HG02759 (cell line): Measurements from ENCODE around the gene LLGL1.

ENCODE experiments used
- ATAC-seq: cut with Tn5 transposase; IDR thresholded peaks from one replicate; pipeline ENCODE4 v1.9.1; 2021; ENCODE audit warnings: mild to moderate bottlenecking, moderate library complexity; ENCODE audit not compliant: unreplicated experiment

LLGL1 gene

DNA sequence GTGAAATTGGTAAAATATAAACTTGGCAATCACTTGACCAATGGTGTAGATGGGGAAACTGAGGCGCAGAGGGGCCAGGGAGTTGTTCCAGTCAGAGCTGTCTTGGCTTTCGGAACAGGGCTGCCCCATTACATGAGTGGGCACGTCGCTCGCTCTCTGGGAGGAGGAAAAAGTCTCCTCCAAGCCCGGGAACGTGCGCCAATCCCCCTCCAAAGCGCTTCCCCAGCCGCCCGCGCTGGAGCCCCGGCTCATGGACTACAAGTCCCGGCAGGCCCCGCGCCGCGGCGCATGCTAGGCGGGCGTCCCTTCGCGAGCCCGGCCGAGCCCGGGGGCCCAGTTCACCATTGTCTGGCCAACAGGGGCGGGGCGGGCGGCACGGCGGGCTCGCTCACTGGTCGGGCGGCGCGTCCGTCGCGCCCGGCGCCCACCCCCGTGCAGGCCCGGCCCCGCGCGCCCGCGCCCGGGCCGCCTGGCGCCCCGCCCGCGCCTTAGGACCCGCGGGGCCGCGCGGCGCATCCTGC is at the start of gene LLGL1:
TSS of gene LLGL1 (plus strand) at position 515 of the 521 bp plus-strand sequence. CDS start 48 bp downstream, outside the sequence.
- ATAC-seq: peak; percentile 97

DNA sequence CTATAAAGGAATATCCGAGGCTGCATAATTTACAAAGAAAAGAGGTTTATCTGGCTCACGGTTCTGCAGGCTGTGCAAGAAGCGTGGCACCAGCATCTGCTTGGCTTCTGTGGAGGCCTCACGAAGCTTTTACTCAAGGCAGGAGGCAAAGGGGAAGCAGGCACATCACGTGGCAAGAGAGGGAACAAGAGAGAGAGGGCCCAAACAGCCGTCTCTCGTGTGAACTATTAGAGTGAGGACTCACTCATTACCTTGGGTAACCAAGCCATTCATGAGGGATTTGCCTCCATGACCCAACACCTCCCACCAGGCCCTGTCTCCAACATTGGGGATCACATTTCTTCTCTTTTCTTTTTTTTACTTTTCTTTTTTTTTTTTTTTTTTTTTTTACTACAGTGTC is 49.3 kb upstream of the LLGL1 start:
- no peak for ATAC-seq

DNA sequence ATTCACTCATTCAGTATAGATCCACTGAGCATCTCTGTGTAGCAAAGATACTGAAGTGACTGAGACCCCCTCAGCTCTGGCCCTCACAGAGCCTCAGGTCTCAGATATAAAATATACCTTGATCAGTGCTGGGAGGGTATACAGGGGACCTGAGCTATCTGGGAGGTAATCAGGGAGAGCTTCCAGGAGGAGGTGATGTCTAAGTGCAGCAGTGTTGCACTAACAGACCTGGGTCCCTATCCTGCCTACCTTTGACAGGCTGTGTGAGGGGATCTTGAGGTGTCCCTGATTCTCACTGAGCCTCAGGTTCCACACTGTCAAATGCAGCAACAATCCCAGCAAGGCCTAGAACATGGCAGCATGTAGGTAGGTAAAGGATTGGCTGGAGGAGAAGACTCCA is 48.3 kb upstream of the LLGL1 start:
- ATAC-seq: no peak

DNA sequence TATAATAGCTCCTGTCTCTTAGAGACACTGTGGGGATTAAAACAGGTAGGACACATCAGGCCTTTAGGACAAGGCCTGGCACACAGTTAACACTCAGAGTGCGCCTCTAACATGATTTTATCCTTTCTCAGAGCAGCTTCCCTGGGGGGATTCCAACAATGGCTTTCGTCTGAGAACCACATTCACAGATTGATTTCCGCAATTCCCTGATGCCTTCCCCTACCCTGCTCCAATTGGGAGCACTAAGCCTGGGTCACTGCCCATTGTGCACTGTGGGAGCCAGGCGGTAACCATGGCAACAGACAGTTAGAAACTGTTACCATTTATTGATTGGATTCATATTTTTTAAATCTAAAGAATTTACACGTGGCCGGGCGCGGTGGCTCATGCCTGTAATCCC is 47.7 kb upstream of the LLGL1 start:
- ATAC-seq: no peak

DNA sequence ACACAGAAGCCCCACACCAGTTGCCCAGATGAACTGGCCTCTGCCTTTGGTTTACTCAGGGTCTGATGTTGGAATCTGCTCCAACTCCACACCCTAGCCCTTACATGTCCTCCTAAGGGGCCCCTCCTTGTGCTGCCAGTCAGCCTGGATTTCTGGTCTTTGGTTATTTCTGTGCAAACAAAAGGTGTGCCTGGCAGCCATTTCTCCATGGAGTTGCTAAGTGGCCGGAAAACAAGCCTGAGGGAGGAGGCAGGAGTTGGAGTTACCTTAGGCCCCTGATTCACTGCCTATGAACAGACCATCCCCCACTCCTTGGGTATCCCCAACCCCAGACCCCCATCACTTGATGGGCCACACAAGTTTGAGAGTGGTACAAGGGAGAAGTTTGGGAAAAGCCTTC is 46.2 kb upstream of the LLGL1 start:
- ATAC-seq: no peak

DNA sequence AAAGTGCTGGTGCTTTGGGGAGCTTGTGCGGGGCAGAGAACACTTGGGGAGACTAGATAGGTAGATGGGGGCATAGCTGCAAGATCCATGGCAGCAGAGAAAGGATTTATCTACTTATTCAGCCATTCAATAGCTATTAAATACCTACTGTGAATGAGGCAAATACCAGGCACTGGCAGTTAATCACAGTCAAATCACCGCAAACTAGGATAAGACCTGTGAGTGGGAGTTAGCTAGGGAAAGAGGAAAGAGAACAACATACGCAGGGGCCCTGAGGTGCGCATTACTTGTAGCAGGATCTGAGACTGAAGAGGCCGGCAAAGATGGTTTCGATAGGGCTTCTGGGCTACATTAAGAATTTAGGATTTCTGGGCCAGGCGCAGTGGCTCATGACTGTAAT is 45.6 kb upstream of the LLGL1 start:
- no peak for ATAC-seq

DNA sequence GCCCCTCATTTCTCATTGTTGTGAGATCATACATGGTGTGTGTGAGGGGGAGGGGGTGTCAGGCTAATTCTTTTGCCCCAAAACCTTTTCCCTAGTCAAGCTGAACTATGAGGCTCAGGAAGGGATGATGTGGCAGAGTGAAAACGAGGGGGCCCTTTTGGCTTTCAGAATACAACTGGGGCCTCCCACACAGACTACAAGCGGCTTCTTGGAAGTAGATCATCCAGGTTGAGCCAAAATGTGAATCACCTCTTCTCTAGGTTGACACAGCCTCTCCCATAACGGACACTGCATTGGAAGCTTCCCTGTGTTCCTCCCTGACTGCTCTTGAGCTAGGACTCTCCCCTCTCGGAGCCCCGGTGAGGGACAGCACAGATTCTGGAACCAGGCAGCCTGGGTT is 44.1 kb upstream of the LLGL1 start:
- no peak for ATAC-seq

DNA sequence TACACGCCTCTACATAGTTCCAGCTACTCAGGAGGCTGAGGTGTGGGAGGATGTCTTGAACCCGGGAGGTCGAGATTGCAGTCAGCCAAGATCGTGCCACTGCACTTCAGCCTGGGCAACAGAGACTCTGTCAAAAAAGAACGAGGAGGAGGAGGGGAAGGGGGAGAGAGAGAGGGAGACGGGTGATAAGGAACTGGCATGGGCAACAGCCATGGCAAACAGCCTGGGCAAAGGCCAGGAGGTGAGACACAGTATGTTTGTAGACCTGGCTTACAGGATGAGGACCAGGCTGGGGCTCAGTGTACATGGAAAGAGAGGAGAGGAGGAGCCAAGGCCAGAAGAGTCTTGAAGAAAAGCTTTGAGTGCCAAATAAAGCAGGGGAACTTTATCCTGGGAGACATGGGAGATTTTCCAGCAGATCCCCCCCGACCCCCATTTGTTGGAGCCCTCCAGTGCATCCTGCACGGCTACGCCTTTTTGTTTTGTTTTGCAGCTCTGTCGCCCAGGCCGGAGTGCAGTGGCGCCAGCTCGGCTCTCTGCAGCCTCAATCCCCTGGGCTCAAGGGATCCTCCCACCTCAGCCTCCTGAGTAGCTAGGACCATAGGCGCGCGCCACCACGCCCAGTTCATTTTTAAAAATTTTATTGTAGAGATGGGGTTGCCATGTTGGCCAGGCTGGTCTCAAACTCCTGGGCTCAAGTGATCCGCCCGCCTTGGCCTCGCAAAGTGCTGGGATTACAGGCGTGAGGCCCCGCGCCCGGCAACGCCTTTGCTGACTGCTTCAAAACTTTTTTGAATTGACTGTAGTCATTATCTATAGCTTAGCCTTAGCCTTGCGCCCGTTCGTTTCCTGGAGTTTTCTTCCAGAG is 43.1 kb upstream of the LLGL1 start:
- no peak for ATAC-seq

DNA sequence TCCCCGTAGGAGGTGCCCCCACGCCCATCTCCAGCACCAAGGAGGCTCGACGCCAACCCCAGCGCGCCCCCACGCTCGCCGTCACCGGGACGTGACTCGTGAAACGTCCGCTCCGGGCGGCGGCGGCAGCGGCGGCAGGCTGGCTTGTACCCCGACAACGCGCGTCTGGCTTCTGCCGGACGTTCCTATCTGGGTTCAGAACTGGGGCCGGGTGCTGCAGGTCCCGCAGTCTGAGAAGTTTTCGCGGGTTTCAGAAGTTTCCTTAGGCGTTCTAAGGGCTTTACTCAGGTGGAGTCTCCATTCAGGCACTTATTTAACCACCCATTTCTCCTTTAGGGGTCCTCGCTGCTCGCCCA is 42.5 kb upstream of the LLGL1 start:
- ATAC-seq: peak; percentile 40

DNA sequence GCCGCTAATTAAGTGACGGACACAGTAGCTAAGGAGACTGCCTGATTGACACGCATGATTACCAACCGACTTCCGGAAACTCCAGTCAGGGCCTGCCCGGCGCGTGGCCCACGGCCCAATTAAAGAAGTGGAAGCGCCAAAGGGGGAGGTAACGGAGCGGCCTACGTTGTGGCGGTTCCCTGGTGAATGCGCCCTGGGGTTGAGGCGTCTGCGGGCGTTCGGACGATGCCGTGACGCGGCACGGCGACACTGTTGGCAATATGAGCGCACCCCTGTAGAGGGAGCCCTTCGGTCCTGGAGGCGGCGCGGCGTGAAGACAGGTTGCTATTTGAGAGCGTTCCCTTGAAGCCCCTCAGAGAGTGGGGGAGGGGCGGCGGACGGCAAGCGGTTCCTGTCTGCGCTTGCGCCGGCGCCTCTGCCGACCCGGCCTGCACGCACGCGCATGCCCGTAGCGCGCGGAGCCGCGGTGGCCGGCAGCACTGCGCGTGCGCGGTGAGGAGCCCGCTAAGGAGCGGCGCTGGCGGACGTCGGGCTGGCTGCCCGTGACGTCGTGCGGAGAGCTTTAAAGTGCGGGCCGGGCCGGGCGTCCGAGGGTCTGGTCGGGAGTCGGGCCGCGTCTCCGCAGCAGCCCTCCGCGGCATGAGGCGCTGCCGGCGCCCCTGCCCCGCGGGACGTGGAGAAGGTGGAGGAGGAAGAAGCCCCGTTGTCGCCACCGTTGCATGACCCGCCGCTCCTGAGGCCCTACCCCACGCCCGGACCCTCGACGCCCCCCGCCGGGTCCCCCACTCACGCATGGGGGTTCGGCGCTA is 41.9 kb upstream of the LLGL1 start, which contains the start of gene ALKBH5:
TSS of gene ALKBH5 (plus strand) at position 495 of the 809 bp plus-strand sequence. CDS start 416 bp downstream, outside the sequence.
- ATAC-seq: peak; percentile 72

DNA sequence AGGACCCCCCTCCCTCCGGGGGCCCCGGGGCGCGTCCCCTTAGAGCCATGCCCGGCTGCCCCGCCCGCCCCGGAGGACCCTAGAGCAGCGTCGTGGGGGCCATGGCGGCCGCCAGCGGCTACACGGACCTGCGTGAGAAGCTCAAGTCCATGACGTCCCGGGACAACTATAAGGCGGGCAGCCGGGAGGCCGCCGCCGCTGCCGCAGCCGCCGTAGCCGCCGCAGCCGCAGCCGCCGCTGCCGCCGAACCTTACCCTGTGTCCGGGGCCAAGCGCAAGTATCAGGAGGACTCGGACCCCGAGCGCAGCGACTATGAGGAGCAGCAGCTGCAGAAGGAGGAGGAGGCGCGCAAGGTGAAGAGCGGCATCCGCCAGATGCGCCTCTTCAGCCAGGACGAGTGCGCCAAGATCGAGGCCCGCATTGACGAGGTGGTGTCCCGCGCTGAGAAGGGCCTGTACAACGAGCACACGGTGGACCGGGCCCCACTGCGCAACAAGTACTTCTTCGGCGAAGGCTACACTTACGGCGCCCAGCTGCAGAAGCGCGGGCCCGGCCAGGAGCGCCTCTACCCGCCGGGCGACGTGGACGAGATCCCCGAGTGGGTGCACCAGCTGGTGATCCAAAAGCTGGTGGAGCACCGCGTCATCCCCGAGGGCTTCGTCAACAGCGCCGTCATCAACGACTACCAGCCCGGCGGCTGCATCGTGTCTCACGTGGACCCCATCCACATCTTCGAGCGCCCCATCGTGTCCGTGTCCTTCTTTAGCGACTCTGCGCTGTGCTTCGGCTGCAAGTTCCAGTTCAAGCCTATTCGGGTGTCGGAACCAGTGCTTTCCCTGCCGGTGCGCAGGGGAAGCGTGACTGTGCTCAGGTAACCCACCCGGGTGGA is 41.0 kb upstream of the LLGL1 start:
- peak; percentile 8 for ATAC-seq

DNA sequence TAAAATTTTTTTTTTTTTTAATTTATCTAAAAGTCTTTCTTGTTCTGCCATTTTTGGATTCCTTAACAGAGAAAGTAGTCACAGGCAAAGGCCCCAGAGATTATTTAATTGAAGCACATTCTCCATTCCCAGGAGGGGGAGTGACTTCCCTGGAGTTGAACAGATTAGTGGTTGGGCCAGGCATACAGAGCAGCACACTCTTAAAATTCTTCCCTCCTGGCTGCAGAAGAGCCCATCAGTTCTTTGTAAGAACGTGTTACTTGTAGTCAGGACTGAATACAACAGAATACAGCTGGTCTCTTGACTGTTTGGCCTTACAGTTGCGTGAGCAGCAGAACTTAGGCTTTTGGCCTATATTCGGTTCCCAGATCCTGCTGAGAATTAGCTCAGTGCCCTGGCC is 40.0 kb upstream of the LLGL1 start:
- no peak for ATAC-seq

DNA sequence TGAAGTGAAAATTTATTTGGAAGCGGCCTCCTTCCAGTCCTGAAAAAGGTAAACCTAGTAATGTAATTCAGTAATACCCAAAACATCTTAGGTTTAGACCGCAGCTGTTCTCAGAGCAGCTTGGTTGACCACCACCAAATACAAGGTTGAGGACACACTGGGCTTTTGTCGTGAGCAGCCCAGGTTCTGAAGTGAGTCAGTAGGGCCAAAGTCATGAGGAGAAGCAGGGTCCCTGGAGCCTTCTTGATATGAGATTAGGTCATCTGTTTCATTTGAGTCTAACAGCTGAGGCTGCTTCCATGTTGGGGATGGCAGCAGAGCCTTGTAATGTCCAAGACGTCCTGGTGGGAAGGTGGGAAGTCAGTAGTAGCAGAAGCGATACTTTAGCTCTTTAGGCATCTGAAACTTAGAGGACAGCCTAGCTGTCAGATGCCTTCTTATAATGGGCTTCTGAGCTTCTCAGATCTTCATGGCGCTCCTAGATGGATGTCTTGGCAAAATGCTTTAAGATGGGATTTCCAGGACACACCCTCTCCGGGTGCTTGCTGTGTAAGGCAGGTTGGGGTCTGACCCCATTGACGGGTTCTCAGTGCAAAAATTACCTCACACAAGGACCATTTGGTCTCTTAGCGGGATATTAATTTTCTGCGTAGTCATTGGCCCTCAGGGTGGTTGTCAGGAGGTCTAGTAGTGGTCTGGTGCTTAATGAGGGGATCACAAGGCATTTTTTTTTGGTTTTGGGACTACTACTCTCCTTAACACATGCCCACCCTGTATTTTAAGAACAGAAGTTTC is 39.4 kb upstream of the LLGL1 start:
- ATAC-seq: no peak

DNA sequence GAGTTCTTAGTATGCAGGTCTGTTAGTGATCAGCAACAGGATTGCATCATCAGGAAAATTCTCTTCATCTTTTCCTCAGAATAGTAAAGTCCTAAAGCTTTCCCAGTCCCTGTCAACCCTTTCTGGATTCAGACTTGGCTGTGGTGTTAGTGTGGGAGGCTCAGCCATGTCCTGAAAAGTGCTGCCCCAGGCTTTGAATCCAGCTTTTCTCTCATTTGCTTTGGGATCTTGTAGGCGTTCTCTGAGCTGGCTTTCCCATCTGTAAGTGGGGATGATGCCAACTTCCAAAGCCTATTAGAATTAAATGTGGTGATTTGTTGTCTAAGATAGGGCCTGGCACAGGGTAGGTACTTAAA is 38.8 kb upstream of the LLGL1 start:
- no peak for ATAC-seq

DNA sequence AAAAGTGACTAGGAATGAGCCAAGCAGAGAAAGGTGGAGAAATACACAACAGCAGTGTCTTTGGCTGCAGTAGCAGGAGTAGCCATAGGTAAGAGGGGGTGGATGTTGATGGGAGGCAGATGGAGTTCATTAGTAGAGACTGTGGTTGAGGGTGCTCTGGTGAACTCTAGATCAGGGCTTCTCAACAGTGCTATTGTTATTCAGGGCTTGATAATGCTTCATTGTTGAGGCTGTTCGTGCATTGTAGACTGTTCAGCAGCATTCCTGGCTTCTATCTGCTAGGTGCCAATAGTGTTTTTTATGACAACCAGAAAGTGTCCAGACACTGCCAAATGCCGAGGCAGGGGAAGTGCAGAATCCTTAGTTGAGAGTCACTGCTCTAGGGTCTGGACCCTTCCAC is 38.2 kb upstream of the LLGL1 start:
- ATAC-seq: no peak

DNA sequence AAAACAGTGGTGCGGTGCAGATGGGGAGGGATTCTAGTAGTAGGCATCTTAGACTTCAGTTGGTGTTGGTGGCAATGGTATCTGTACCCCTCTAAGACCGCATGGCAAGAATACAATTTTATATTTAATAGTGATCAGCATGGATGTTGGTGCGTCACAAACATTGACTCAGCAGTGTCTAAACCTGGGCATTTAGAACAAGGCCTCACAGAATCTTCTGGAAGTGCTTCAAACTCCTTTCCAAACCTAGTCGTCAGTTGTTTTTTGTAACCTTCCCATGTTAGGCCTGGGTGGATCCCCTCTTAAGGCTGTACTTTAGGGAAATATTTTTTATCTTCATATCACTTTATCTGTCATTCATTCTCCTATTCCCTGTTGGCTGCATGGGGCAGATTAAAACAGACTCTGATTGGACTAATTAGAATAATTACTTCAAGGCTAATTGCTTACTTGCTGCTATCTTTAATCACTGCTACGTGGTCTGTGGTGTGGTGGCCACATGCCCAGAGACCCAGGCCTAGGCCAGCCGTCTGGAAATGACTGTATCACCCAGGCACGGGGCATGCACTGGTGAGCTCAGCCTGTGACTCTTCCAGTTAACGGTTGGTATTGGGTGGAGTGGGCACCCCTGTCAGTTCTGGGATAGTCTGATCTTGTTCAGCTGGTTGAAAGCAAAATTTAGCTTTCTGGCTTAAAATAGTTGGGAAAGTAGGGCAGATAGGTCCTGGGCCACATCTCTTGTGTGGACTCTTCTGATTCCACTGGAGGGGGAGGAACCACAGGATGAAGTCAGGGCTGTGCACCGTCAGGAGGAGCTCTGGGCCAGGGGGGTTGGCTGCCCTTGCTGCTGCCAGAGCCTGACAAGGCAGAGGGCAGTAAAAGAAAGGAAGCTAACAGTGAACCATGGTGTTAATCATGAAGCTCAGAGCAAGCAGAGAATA is 37.3 kb upstream of the LLGL1 start:
- no peak for ATAC-seq

DNA sequence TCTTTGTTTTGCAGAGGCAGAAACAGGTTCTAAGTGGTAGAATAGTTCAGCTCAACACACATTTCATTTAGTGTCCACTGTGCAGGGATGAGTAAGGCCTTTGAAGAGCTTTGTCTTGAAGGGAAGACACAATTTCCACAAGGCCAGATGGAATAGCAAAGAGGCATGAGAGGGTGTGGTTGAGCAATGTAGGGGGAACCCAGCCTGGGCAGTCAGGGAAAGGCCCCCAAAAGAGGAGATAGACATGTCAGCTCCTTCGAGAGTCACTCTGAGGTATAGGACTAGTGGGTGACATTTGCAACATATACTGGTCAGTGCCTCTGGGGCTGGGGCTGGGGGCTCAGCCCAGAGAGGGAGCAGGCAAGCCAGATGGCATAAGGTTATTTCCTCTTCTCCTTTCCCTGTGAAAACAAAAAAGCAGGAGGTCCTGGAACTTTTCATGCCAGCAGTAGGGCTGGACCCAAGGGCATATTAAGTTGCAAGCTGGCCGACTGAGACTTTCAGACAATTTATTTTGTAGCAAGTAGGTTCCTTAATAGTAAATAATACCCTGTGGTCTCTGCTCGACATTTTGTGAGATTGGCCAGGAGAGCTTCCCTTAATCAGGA is 34.7 kb upstream of the LLGL1 start:
- ATAC-seq: no peak

DNA sequence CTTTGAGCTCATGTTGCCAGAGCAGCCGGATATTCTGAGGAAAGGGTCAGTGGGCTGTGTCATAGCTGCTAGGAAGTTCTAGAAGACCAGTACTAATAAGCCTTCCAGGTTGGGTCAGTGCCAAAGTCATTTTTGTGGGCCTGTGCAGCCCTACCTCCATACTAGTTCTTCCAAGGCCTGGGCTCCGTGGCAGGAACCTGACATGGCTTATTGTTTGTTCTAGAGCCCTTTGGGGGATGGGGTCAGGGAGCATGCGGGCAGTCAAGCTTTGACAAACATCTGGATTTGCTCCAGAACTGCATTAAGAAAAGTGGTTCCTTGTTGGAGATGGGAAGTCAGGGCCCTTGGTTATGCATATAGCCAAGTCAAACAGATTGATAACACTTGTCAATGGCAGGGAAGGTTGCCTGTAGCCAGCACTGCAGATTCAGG is 34.2 kb upstream of the LLGL1 start:
- no peak for ATAC-seq

DNA sequence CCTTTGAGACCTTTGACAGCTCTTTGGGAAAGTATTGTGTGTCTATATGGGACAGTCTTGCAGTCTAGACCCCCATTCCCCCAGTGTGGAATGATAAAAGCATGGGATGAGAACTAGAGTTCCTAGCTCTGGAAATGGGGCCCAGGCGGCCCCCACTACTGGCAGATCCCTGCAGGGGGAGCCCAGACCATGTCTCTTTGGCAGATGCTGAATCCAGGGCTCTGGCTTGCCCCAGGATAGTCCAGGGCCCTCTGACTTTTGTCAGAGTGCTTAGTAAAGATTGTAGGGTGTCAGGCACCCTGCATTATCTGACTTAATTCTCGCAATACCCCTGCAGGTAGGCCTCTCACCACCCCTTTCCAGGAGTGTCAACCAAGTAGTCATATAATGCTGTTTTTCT is 33.5 kb upstream of the LLGL1 start:
- no peak for ATAC-seq
